Epithelial cell of esophagus (primary cell): ENCODE results near the gene SPIB.
A peak's percentile ranks its signal among the peaks of the same experiment; 100 is the strongest.

ENCODE experiments used
- DNase-seq: peaks from one replicate; pipeline ENCODE4 v3.0.0; 2010; ENCODE audit warnings: low read depth
- H3K4me3 ChIP-seq: 2 replicates; pipeline ENCODE4 v1.5.1; 2011; ENCODE audit warnings: mild to moderate bottlenecking, low read length, control low read depth
- CTCF ChIP-seq: IDR thresholded peaks from 2 replicates; pipeline ENCODE4 v1.5.1; 2011; ENCODE audit warnings: low read depth, mild to moderate bottlenecking, low read length, control low read depth, inconsistent platforms; ENCODE audit not compliant: insufficient read depth; ENCODE audit errors: missing control alignments

SPIB gene

DNA sequence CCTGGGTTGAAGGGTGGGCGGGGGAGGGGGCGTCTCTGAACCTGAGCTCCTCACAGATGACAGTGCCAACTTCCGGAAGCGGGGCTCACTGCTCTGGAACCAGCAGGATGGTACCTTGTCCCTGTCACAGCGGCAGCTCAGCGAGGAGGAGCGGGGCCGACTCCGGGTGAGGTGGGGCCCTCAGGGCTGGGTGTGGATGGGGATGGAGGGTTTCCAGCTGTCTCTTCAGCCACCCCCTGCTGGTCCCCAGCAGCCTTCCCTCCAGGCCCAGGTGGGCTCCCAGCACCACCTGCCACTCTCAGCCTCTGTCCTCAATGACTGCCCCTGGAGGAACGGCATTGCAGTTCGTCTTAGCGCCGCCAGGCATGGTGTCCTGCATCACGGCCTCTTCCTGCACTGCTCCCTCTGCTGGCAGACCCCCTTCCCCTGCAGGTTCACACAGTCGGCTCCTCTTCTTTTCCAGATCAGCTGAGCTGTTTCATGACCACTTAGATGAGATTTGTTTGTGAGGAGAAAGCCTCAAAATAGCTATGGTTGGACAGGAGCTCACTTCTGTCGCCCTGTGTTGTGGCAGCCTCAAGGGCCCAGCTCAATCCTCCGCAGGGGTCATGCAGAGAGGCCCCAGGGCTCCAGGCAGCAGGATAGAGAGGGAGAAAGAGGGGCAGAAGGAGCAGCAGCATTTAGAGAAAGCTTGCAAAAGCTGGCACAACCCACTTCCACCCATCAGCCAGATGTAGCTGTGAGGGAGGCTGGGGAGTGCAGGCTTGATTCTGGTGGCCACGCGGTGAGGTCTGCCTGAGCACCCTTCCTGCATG, 60.4 kb downstream of the SPIB start:
- TF ChIP-seq CTCF: peak; percentile 51
- peak; percentile 28 for DNase-seq
- no peak overlapping the region for H3K4me3 ChIP-seq

DNA sequence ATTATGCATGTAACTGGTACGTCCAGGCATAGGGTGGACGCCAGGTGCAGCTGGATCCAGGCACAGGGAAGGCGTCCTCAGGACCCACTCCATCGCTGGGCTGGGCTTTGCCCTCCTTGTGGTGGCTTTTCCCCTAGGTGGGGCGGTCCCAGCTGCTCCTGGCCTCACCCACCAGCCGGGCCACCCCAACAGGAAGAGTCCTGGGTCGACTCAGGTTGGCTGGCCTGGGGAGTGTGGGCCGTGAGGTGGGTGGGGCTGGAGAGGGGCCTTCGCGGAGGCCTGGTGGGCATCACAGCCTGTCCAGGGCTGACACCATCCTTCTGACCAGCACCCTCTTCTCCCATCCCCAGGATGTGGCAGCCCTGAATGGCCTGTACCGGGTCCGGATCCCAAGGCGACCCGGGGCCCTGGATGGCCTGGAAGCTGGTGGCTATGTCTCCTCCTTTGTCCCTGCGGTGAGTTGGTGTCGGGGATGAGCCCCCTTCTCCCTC, 61.1 kb downstream of the SPIB start:
- no peak for DNase-seq
- no peak overlapping the region for H3K4me3 ChIP-seq
- no peak for TF ChIP-seq CTCF

- DNase-seq: no peak
- H3K4me3 ChIP-seq: no peak overlapping the region
- no peak for TF ChIP-seq CTCF
Measured at GRCh38 chr19:50480281-50481111, 61.8 kb downstream of the SPIB start.
